HepG2 (cell line): ENCODE measurements around the gene MARK2. TPM values are rescaled to one million over a fixed set of nuclear protein-coding genes. Genes with fewer than 3 reads are reported as not detected.

Source experiments
- CBFB ChIP-seq: sonication (generic); formaldehyde crosslinking; IDR thresholded peaks from 2 replicates; pipeline ENCODE4 v1.4.0; 2020; ENCODE audit warnings: missing genetic modification reagents
- GABPB1 ChIP-seq: IDR thresholded peaks from 2 replicates; pipeline ENCODE4 v1.6.1; 2016; ENCODE audit warnings: mild to moderate bottlenecking, missing genetic modification reagents, moderate library complexity, missing compliant biosample characterization
- KAT8 ChIP-seq: IDR thresholded peaks from 2 replicates; pipeline ENCODE4 v1.6.1; 2016; ENCODE audit warnings: missing genetic modification reagents, missing compliant biosample characterization
- MYC ChIP-seq: sonication (generic); formaldehyde crosslinking; IDR thresholded peaks from 2 replicates; pipeline ENCODE4 v1.9.0; 2021; ENCODE audit warnings: missing genetic modification reagents, borderline replicate concordance
- ONECUT2 ChIP-seq: sonication (generic); formaldehyde crosslinking; IDR thresholded peaks from 2 replicates; pipeline ENCODE4 v1.4.0; 2020; ENCODE audit warnings: missing genetic modification reagents
- RXRA ChIP-seq: sonication (generic); formaldehyde crosslinking; IDR thresholded peaks from 2 replicates; pipeline ENCODE4 v1.5.1; 2020; ENCODE audit warnings: missing genetic modification reagents
- RXRB ChIP-seq: IDR thresholded peaks from 2 replicates; pipeline ENCODE4 v1.6.1; 2016; ENCODE audit warnings: borderline replicate concordance, missing genetic modification reagents, missing compliant biosample characterization
- YEATS2 ChIP-seq: sonication (generic); formaldehyde crosslinking; IDR thresholded peaks from 2 replicates; pipeline ENCODE4 v1.4.0; 2020; ENCODE audit warnings: missing genetic modification reagents, borderline replicate concordance
- ZC3H4 ChIP-seq: sonication (generic); formaldehyde crosslinking; IDR thresholded peaks from 2 replicates; pipeline ENCODE4 v1.4.0; 2020; ENCODE audit warnings: missing genetic modification reagents, borderline replicate concordance
- ZNF205 ChIP-seq: IDR thresholded peaks from 2 replicates; pipeline ENCODE4 v1.6.1; 2018; ENCODE audit warnings: missing biosample characterization, missing genetic modification reagents
- ZNF501 ChIP-seq: sonication (generic); formaldehyde crosslinking; IDR thresholded peaks from 2 replicates; pipeline ENCODE4 v1.5.1; 2020; ENCODE audit warnings: mild to moderate bottlenecking, moderate library complexity, missing genetic modification reagents
- ZNF674 ChIP-seq: sonication (generic); formaldehyde crosslinking; IDR thresholded peaks from 2 replicates; pipeline ENCODE4 v1.5.0; 2020; ENCODE audit warnings: low read depth, mild to moderate bottlenecking, missing genetic modification reagents
- ZNF879 ChIP-seq: sonication (generic); formaldehyde crosslinking; IDR thresholded peaks from 2 replicates; pipeline ENCODE4 v1.8.1; 2023; ENCODE audit warnings: missing genetic modification reagents
- ZSCAN20 ChIP-seq: sonication (generic); formaldehyde crosslinking; IDR thresholded peaks from 2 replicates; pipeline ENCODE4 v1.4.0; 2020; ENCODE audit warnings: missing genetic modification reagents, mild to moderate bottlenecking, borderline replicate concordance
- ZSCAN9 ChIP-seq: IDR thresholded peaks from 2 replicates; pipeline ENCODE4 v1.6.1; 2016; ENCODE audit warnings: borderline replicate concordance
- polyA plus RNA-seq, 8 experiments: library from polyadenylated mRNA; depleted of rRNA in 3 of 8; stranded (reverse) in 7 of 8; unstranded in 1 of 8; fragments of >200 nt; fragmentation: Illumina TruSeq in 4 of 8; extraction: Trizol in 4 of 8; gene quantifications; 2 replicates each; pipeline versions ENCODE4 v1.2.1 to v1.2.3, GENCODE V29; 2011 to 2016; ENCODE audit warnings: low read depth in 4 of 8, missing spikeins in 1 of 8, mixed read lengths in 1 of 8; ENCODE audit not compliant: insufficient read depth in 1 of 8
- total RNA-seq, 5 experiments: library from RNA; depleted of rRNA; stranded (reverse); fragments of >200 nt; fragmentation: Illumina TruSeq; extraction: Trizol; gene quantifications; 2 replicates each; pipeline ENCODE4 v1.2.3, GENCODE V29; 2016; ENCODE audit warnings: low read depth in 1 of 5
- TF ChIP-seq, protein P1 (sequence below): sonication (generic); formaldehyde crosslinking; IDR thresholded peaks from 2 replicates; pipeline ENCODE4 v1.5.0; 2020; ENCODE audit warnings: mild to moderate bottlenecking, missing genetic modification reagents
- TF ChIP-seq, protein P2 (sequence below): sonication (generic); formaldehyde crosslinking; IDR thresholded peaks from 2 replicates; pipeline ENCODE4 v1.4.0; 2020; ENCODE audit warnings: missing genetic modification reagents
- TF ChIP-seq, protein P3 (sequence below): sonication (generic); formaldehyde crosslinking; IDR thresholded peaks from 2 replicates; pipeline ENCODE4 v1.5.1; 2020; ENCODE audit warnings: mild to moderate bottlenecking, missing genetic modification reagents, moderate library complexity
- TF ChIP-seq, protein P4 (sequence below): sonication (generic); formaldehyde crosslinking; IDR thresholded peaks from 2 replicates; pipeline ENCODE4 v1.8.0; 2022; ENCODE audit warnings: mild to moderate bottlenecking, missing genetic modification reagents, borderline replicate concordance

MARK2 gene
- total and polyA plus RNA-seq, 2 of the 13 experiments (the other 11 are each of a cell fraction or from before 2014, with no cell fraction given) = 13.5 to 13.9 TPM

DNA sequence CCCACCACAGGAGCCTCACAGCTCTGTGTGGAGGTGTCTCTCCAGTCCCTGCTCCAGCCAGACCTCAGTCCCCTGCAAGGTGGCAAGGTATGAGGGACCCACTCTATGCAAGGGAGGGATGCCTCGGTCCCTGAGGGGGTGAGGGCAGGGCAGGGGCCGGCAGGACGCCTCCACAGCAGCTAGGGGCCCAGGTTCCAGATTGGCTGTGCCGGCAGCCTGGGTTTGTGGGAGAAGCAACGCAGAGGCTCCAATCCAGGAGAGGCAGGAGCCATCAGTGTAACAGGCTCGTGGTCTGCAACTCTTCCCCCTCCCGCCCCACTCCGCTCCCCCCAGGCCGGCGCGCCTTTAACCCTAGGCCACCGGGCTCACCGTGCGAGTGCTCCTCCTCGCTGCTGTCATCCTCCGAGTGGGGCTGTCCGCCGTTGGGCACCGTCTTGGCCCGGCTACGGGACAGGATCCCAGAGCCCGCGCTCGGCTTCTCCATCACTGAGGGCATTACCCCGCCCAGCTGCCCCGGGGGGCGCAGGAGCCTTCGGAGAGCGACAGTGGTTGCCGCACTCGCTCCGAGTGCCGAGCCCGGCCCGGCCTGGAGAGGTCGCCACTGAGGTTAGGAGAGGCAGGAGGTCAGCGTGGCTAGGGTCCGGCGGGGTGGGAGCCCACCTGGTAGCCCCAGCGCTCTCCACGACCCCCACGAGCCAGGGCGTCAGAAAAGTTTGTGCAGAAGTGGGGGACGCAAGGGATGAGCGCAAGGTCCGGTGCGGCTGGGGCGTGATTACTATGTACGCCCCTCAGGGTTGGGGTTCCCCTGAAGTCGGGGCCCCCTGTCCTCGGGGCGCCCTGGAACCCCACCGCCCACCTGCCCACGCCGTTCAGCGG lies 77.3 kb downstream of the MARK2 start (continued):
- TF ChIP-seq GABPB1 (CRISPR knock-in tag) (peak; percentile 24; the same call in 1 of the 2 replicates), KAT8 (CRISPR knock-in tag) (no peak), ONECUT2 (CRISPR knock-in tag) (no peak), ZNF205 (CRISPR knock-in tag) (0 out of 2 replicates have a peak, but pooled peaks have one; percentile 40), ZC3H4 (no peak), ZNF674 (CRISPR knock-in tag) (no peak), ZNF501 (CRISPR knock-in tag) (peak; percentile 23; the same call in 1 of the 2 replicates), RXRA (CRISPR knock-in tag) (peak; percentile 65), ZSCAN20 (CRISPR knock-in tag) (no peak), ZSCAN9 (CRISPR knock-in tag) (peak; percentile 29; the same call in 1 of the 2 replicates), ZNF879 (CRISPR knock-in tag) (no peak), CBFB (0 out of 2 replicates have a peak, but pooled peaks have one; percentile 13), YEATS2 (no peak), MYC (CRISPR knock-in tag) (peak; percentile 56; the same call in 1 of the 2 replicates), RXRB (0 out of 2 replicates have a peak, but pooled peaks have one; percentile 25)
- TF ChIP-seq, protein P1, sequence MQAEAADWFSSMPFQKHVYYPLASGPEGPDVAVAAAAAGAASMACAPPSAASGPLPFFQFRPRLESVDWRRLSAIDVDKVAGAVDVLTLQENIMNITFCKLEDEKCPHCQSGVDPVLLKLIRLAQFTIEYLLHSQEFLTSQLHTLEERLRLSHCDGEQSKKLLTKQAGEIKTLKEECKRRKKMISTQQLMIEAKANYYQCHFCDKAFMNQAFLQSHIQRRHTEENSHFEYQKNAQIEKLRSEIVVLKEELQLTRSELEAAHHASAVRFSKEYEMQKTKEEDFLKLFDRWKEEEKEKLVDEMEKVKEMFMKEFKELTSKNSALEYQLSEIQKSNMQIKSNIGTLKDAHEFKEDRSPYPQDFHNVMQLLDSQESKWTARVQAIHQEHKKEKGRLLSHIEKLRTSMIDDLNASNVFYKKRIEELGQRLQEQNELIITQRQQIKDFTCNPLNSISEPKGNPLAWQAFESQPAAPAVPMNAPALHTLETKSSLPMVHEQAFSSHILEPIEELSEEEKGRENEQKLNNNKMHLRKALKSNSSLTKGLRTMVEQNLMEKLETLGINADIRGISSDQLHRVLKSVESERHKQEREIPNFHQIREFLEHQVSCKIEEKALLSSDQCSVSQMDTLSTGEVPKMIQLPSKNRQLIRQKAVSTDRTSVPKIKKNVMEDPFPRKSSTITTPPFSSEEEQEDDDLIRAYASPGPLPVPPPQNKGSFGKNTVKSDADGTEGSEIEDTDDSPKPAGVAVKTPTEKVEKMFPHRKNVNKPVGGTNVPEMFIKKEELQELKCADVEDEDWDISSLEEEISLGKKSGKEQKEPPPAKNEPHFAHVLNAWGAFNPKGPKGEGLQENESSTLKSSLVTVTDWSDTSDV = 0 out of 2 replicates have a peak, but pooled peaks have one; percentile 68
- TF ChIP-seq, protein P2, sequence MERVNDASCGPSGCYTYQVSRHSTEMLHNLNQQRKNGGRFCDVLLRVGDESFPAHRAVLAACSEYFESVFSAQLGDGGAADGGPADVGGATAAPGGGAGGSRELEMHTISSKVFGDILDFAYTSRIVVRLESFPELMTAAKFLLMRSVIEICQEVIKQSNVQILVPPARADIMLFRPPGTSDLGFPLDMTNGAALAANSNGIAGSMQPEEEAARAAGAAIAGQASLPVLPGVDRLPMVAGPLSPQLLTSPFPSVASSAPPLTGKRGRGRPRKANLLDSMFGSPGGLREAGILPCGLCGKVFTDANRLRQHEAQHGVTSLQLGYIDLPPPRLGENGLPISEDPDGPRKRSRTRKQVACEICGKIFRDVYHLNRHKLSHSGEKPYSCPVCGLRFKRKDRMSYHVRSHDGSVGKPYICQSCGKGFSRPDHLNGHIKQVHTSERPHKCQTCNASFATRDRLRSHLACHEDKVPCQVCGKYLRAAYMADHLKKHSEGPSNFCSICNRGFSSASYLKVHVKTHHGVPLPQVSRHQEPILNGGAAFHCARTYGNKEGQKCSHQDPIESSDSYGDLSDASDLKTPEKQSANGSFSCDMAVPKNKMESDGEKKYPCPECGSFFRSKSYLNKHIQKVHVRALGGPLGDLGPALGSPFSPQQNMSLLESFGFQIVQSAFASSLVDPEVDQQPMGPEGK = peak; percentile 74
- TF ChIP-seq, protein P3, sequence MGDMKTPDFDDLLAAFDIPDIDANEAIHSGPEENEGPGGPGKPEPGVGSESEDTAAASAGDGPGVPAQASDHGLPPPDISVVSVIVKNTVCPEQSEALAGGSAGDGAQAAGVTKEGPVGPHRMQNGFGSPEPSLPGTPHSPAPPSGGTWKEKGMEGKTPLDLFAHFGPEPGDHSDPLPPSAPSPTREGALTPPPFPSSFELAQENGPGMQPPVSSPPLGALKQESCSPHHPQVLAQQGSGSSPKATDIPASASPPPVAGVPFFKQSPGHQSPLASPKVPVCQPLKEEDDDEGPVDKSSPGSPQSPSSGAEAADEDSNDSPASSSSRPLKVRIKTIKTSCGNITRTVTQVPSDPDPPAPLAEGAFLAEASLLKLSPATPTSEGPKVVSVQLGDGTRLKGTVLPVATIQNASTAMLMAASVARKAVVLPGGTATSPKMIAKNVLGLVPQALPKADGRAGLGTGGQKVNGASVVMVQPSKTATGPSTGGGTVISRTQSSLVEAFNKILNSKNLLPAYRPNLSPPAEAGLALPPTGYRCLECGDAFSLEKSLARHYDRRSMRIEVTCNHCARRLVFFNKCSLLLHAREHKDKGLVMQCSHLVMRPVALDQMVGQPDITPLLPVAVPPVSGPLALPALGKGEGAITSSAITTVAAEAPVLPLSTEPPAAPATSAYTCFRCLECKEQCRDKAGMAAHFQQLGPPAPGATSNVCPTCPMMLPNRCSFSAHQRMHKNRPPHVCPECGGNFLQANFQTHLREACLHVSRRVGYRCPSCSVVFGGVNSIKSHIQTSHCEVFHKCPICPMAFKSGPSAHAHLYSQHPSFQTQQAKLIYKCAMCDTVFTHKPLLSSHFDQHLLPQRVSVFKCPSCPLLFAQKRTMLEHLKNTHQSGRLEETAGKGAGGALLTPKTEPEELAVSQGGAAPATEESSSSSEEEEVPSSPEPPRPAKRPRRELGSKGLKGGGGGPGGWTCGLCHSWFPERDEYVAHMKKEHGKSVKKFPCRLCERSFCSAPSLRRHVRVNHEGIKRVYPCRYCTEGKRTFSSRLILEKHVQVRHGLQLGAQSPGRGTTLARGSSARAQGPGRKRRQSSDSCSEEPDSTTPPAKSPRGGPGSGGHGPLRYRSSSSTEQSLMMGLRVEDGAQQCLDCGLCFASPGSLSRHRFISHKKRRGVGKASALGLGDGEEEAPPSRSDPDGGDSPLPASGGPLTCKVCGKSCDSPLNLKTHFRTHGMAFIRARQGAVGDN (CRISPR knock-in tag) = peak; percentile 74
- TF ChIP-seq, protein P4, sequence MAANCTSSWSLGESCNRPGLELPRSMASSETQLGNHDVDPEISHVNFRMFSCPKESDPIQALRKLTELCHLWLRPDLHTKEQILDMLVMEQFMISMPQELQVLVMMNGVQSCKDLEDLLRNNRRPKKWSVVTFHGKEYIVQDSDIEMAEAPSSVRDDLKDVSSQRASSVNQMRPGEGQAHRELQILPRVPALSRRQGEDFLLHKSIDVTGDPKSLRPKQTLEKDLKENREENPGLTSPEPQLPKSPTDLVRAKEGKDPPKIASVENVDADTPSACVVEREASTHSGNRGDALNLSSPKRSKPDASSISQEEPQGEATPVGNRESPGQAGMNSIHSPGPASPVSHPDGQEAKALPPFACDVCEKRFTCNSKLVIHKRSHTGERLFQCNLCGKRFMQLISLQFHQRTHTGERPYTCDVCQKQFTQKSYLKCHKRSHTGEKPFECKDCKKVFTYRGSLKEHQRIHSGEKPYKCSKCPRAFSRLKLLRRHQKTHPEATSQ = no peak
